HCT116 (cell line): Measurements from ENCODE around the gene ADGRV1. TPM values are rescaled to one million over a fixed set of nuclear protein-coding genes. Genes with fewer than 3 reads are reported as not detected.

Experiments used
- ATAC-seq: fragments of 200-7000 bp; cut with Tn5 transposase; 2 replicates; pipeline ENCODE4 v1.9.1; 2020; ENCODE audit warnings: mild to moderate bottlenecking, moderate library complexity
- BruUV-seq: library from RNA; stranded (reverse); fragments of 400-500 nt; replicated peaks from 2 replicates; lab custom pipeline; 2021; lab: Mats Ljungman, UMichigan
- CTCF ChIA-PET: fragments of 300-600 bp; sonication (Branson Sonifier 250); formaldehyde crosslinking; loops from one replicate; lab custom pipeline; 2021; ENCODE audit warnings: antibody characterized with exemption; lab: Charles Lee
- POLR2A ChIA-PET: fragments of 300-600, 350-600 bp; sonication (Branson Sonifier 250); formaldehyde crosslinking; loops from one replicate; lab custom pipeline; 2021; ENCODE audit warnings: antibody characterized with exemption; lab: Charles Lee
- RAD21 ChIA-PET, 2 experiments: fragments of 300-600 bp; sonication (Branson Sonifier 250); formaldehyde crosslinking; loops; one replicate each; lab custom pipeline; 2023; ENCODE audit warnings: low total read pairs in 2 of 2; ENCODE audit not compliant: uncharacterized antibody in 2 of 2, unreplicated experiment in 2 of 2, low non-redundant PET in 1 of 2; lab: Charles Lee
- DNase-seq: peaks from one replicate; pipeline ENCODE4 v3.0.0-alpha.2; 2010; ENCODE audit warnings: low read depth, low spot score
- H2AFZ ChIP-seq: fragments of 200-600 bp; shearing (Covaris generic), sonication (generic); 2 replicates; pipeline ENCODE4 v1.6.1; 2017; ENCODE audit warnings: low read depth, mixed run types, mixed read lengths, antibody characterized with exemption, low read length; ENCODE audit not compliant: poor library complexity, severe bottlenecking
- H3K27ac ChIP-seq: 2 replicates; pipeline ENCODE4 v1.5.1; 2012; ENCODE audit warnings: low read depth, low read length
- H3K27me3 ChIP-seq: fragments of 200-600 bp; sonication (generic); 2 replicates; pipeline ENCODE4 v1.6.1; 2016; ENCODE audit warnings: mixed run types, low read length, mixed read lengths; ENCODE audit not compliant: insufficient read depth
- H3K36me3 ChIP-seq, 2 experiments: fragments of 200-500 bp in 1 of 2; fragments of 200-600 bp in 1 of 2; sonication (Bioruptor generic) in 1 of 2; sonication (generic) in 1 of 2; 2 replicates each; pipeline versions ENCODE4 v1.5.1 to v1.6.1; 2014 to 2016; ENCODE audit warnings: low read length in 2 of 2, inconsistent platforms in 1 of 2, mixed read lengths in 1 of 2, mixed run types in 1 of 2; ENCODE audit not compliant: insufficient read depth in 2 of 2, control insufficient read depth in 1 of 2
- H3K4me1 ChIP-seq, 2 experiments: fragments of 200-600 bp in 1 of 2; sonication (generic) in 1 of 2; 2 replicates each; pipeline versions ENCODE4 v1.5.1 to v1.6.1; 2012 to 2017; ENCODE audit warnings: low read length in 2 of 2, inconsistent platforms in 1 of 2, mild to moderate bottlenecking in 1 of 2, mixed read lengths in 1 of 2, mixed run types in 1 of 2, moderate library complexity in 1 of 2; ENCODE audit not compliant: insufficient read depth in 2 of 2, control insufficient read depth in 1 of 2
- H3K4me2 ChIP-seq: fragments of 200-600 bp; sonication (generic); 2 replicates; pipeline ENCODE4 v1.6.1; 2017; ENCODE audit warnings: mixed run types, low read length, mixed read lengths
- H3K4me3 ChIP-seq, 2 experiments: fragments of 200-600 bp in 1 of 2; sonication (generic) in 1 of 2; replicated peaks in 1 of 2; 2 replicates each; pipeline ENCODE4 v1.5.1; 2011 to 2016; ENCODE audit warnings: low read length in 2 of 2, control low read depth in 1 of 2, low read depth in 1 of 2, mild to moderate bottlenecking in 1 of 2, mixed read lengths in 1 of 2, mixed run types in 1 of 2
- H3K79me2 ChIP-seq: fragments of 200-600 bp; sonication (generic); 2 replicates; pipeline ENCODE4 v1.6.1; 2017; ENCODE audit warnings: mild to moderate bottlenecking, mixed run types, low read length, moderate library complexity, mixed read lengths; ENCODE audit not compliant: insufficient read depth
- H3K9ac ChIP-seq: fragments of 200-600 bp; sonication (generic); 2 replicates; pipeline ENCODE4 v1.6.1; 2016; ENCODE audit warnings: low read length, mixed read lengths
- H3K9me2 ChIP-seq: fragments of 200-600 bp; sonication (generic), shearing (Covaris generic); 2 replicates; pipeline ENCODE4 v1.6.1; 2017; ENCODE audit warnings: mixed run types, mild to moderate bottlenecking, moderate library complexity; ENCODE audit not compliant: insufficient read depth
- H3K9me3 ChIP-seq, 2 experiments: fragments of 200-500 bp in 1 of 2; fragments of 200-600 bp in 1 of 2; sonication (Bioruptor generic) in 1 of 2; sonication (generic) in 1 of 2; 2 replicates each; pipeline ENCODE4 v1.6.1; 2014 to 2017; ENCODE audit warnings: low read length in 2 of 2, mixed read lengths in 2 of 2, inconsistent platforms in 1 of 2, low read depth in 1 of 2, mild to moderate bottlenecking in 1 of 2, mixed run types in 1 of 2, moderate library complexity in 1 of 2; ENCODE audit not compliant: control insufficient read depth in 1 of 2, insufficient read depth in 1 of 2
- H4K20me1 ChIP-seq: fragments of 200-600 bp; sonication (generic), shearing (Covaris generic); 2 replicates; pipeline ENCODE4 v1.6.1; 2017; ENCODE audit warnings: mixed run types, mild to moderate bottlenecking, moderate library complexity; ENCODE audit not compliant: insufficient read depth
- ATF3 ChIP-seq: IDR thresholded peaks from 2 replicates; pipeline ENCODE4 v1.6.1; 2012
- CBX3 ChIP-seq: IDR thresholded peaks from 2 replicates; pipeline ENCODE4 v1.6.1; 2012; ENCODE audit warnings: low read depth
- CEBPB ChIP-seq: IDR thresholded peaks from 2 replicates; pipeline ENCODE4 v1.6.1; 2012; ENCODE audit warnings: low read depth
- CTCF ChIP-seq, 3 experiments: fragments of 200-600 bp in 1 of 3; sonication (generic) in 1 of 3; IDR thresholded peaks in 2 of 3; conservative IDR thresholded peaks in 1 of 3; 2 replicates each; pipeline ENCODE4 v1.5.1; 2012 to 2017; ENCODE audit warnings: low read depth in 2 of 3, low read length in 2 of 3, antibody characterized with exemption in 1 of 3, borderline replicate concordance in 1 of 3, control low read depth in 1 of 3, mild to moderate bottlenecking in 1 of 3, mixed read lengths in 1 of 3, mixed run types in 1 of 3, moderate library complexity in 1 of 3; ENCODE audit not compliant: insufficient read depth in 1 of 3
- EGR1 ChIP-seq: IDR thresholded peaks from 2 replicates; pipeline ENCODE4 v1.6.1; 2012; ENCODE audit warnings: low read depth
- ELF1 ChIP-seq: IDR thresholded peaks from 2 replicates; pipeline ENCODE4 v1.6.1; 2012; ENCODE audit warnings: low read depth, borderline replicate concordance
- EZH2 ChIP-seq: fragments of 200-600 bp; sonication (generic); IDR thresholded peaks from 2 replicates; pipeline ENCODE4 v1.6.1; 2017; ENCODE audit warnings: antibody characterized with exemption, mixed run types
- EZH2phosphoT487 ChIP-seq: fragments of 200-600 bp; IDR thresholded peaks from 2 replicates; pipeline ENCODE4 v1.6.1; 2018; ENCODE audit warnings: antibody characterized with exemption, borderline replicate concordance
- FOSL1 ChIP-seq: IDR thresholded peaks from 2 replicates; pipeline ENCODE4 v1.6.1; 2012; ENCODE audit warnings: low read depth
- MAX ChIP-seq: IDR thresholded peaks from 2 replicates; pipeline ENCODE4 v1.6.1; 2012
- POLR2A ChIP-seq: IDR thresholded peaks from 2 replicates; pipeline ENCODE4 v1.7.0; 2011; ENCODE audit warnings: borderline replicate concordance; ENCODE audit not compliant: insufficient read depth, insufficient read length; ENCODE audit errors: extremely low read depth
- POLR2AphosphoS5 ChIP-seq: IDR thresholded peaks from 2 replicates; pipeline ENCODE4 v1.6.1; 2011; ENCODE audit warnings: mild to moderate bottlenecking, low read depth, low read length, moderate library complexity
- RAD21 ChIP-seq: IDR thresholded peaks from 2 replicates; pipeline ENCODE4 v1.6.1; 2012; ENCODE audit warnings: low read depth, mild to moderate bottlenecking
- SIN3A ChIP-seq: IDR thresholded peaks from 2 replicates; pipeline ENCODE4 v1.6.1; 2012; ENCODE audit warnings: low read depth
- SP1 ChIP-seq: IDR thresholded peaks from 2 replicates; pipeline ENCODE4 v1.6.1; 2012; ENCODE audit warnings: low read depth
- TCF7L2 ChIP-seq: IDR thresholded peaks from 2 replicates; pipeline ENCODE4 v1.7.0; 2011; ENCODE audit warnings: borderline replicate concordance, inconsistent platforms; ENCODE audit not compliant: insufficient read depth, insufficient read length; ENCODE audit errors: extremely low read depth
- YY1 ChIP-seq: IDR thresholded peaks from 2 replicates; pipeline ENCODE4 v1.6.1; 2011; ENCODE audit warnings: low read length, low read depth, moderate library complexity, mild to moderate bottlenecking; ENCODE audit not compliant: insufficient replicate concordance; ENCODE audit errors: extremely low read depth
- ZFX ChIP-seq: fragments of 450-650 bp; IDR thresholded peaks from 2 replicates; pipeline ENCODE4 v1.6.1; 2017
- ZNF274 ChIP-seq: fragments of 200-500 bp; sonication (Bioruptor generic); IDR thresholded peaks from 2 replicates; pipeline ENCODE4 v1.6.1; 2014; ENCODE audit warnings: mild to moderate bottlenecking, low read depth, low read length, inconsistent platforms
- intact Hi-C: fragments of 100-400 bp; cut with micrococcal nuclease; formaldehyde crosslinking; loops from 2 replicates; pipeline ENCODE4 v1.10.0; 2022
- total RNA-seq: library from RNA; stranded (reverse); gene quantifications from one replicate; pipeline ENCODE4 v1.2.1, GENCODE V29; 2021; ENCODE audit not compliant: unreplicated experiment
- TF ChIP-seq, protein P1 (sequence below): IDR thresholded peaks from 2 replicates; pipeline ENCODE4 v1.6.1; 2012; ENCODE audit warnings: low read depth

ADGRV1 gene
- total RNA-seq, 1 experiment from 2014 or later, result 6.0 TPM

- Histone ChIP-seq H3K9ac (no peak overlapping the region), H2AFZ (no peak overlapping the region), H3K4me1 (peaks cover 0 to 3% of the 10 kb centered on the region in 2 experiments; a peak in 1 of 4 replicates), H4K20me1 (no peaks in the 10 kb centered on the region), H3K4me2 (no peak overlapping the region), H3K27me3 (no peaks in the 10 kb centered on the region), H3K9me3 (no peaks in the 10 kb centered on the region), H3K27ac (no peak overlapping the region), H3K79me2 (no peaks in the 10 kb centered on the region), H3K4me3 (no peak overlapping the region), H3K36me3 (no peaks in the 10 kb centered on the region), H3K9me2 (no peaks in the 10 kb centered on the region; the same call in 1 of the 2 replicates)
- TF ChIP-seq EGR1, result no peak
- no peak for TF ChIP-seq TCF7L2
- no peak for TF ChIP-seq YY1
- TF ChIP-seq EZH2phosphoT487, result no peak
- TF ChIP-seq POLR2A, result no peak
- TF ChIP-seq SP1, result no peak
- TF ChIP-seq, protein P1, sequence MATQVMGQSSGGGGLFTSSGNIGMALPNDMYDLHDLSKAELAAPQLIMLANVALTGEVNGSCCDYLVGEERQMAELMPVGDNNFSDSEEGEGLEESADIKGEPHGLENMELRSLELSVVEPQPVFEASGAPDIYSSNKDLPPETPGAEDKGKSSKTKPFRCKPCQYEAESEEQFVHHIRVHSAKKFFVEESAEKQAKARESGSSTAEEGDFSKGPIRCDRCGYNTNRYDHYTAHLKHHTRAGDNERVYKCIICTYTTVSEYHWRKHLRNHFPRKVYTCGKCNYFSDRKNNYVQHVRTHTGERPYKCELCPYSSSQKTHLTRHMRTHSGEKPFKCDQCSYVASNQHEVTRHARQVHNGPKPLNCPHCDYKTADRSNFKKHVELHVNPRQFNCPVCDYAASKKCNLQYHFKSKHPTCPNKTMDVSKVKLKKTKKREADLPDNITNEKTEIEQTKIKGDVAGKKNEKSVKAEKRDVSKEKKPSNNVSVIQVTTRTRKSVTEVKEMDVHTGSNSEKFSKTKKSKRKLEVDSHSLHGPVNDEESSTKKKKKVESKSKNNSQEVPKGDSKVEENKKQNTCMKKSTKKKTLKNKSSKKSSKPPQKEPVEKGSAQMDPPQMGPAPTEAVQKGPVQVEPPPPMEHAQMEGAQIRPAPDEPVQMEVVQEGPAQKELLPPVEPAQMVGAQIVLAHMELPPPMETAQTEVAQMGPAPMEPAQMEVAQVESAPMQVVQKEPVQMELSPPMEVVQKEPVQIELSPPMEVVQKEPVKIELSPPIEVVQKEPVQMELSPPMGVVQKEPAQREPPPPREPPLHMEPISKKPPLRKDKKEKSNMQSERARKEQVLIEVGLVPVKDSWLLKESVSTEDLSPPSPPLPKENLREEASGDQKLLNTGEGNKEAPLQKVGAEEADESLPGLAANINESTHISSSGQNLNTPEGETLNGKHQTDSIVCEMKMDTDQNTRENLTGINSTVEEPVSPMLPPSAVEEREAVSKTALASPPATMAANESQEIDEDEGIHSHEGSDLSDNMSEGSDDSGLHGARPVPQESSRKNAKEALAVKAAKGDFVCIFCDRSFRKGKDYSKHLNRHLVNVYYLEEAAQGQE, result no peak
- no peak for TF ChIP-seq ZFX
- no peak for TF ChIP-seq CBX3
- TF ChIP-seq CTCF (IDR thresholded peaks at IDR 0.05 in 2 of 3, conservative IDR thresholded peaks at IDR 0.05 in 1 of 3; ENCODE audit: borderline replicate concordance in 1 of 3, insufficient read depth in 1 of 3, low read depth in 2 of 3, low read length in 2 of 3), result no peak
- TF ChIP-seq POLR2AphosphoS5, result no peak
- no peak for TF ChIP-seq ATF3
- TF ChIP-seq RAD21, result no peak
- no peak for TF ChIP-seq MAX
- no peak for TF ChIP-seq ELF1
- no peak for TF ChIP-seq EZH2
- TF ChIP-seq SIN3A, result no peak
- no peak for TF ChIP-seq CEBPB
- TF ChIP-seq ZNF274, result no peak
- no peak for TF ChIP-seq FOSL1
- ATAC-seq, result no peak
- POLR2A ChIA-PET, result no interaction called here
- DNase-seq, result no peak
- no TSS peak for BruUV-seq
- intact Hi-C loops, result no loop called here
- RAD21 ChIA-PET, result no interaction called here
- CTCF ChIA-PET, result no interaction called here
Measured at GRCh38 chr5:90901261-90901660, 342.7 kb downstream of the ADGRV1 start.
